ENCODE measurements around the gene MT1X.
A peak's percentile ranks its signal among the peaks of the same experiment; 100 is the strongest.
"Not testable (repeated sequence)": the region's sequence is repeated elsewhere in the genome, so short reads cannot be mapped to it uniquely, and the experiment has no call there.

The MT1X gene

DNA sequence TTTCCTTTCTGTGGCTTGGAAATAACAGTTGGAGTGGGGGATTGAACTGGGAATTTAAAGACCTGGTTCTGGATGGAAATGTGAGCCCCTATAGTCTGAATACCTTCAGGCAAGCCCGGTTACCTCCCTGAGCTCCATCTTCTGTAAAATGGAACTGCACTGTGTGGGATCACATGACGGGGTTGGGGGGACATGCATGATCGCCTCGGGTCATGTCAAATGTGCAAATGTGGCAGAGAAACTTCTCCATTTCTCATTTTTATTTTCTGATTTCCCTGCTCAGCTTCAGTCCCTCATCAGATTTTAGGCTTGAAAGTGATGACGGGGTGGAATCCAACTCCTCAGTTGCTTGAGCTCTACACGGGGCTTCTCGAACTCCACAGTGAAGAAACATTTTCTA lies 29.1 kb upstream of the MT1X start:
- DNase-seq (ENCODE audit: low spot score) = no peak

DNA sequence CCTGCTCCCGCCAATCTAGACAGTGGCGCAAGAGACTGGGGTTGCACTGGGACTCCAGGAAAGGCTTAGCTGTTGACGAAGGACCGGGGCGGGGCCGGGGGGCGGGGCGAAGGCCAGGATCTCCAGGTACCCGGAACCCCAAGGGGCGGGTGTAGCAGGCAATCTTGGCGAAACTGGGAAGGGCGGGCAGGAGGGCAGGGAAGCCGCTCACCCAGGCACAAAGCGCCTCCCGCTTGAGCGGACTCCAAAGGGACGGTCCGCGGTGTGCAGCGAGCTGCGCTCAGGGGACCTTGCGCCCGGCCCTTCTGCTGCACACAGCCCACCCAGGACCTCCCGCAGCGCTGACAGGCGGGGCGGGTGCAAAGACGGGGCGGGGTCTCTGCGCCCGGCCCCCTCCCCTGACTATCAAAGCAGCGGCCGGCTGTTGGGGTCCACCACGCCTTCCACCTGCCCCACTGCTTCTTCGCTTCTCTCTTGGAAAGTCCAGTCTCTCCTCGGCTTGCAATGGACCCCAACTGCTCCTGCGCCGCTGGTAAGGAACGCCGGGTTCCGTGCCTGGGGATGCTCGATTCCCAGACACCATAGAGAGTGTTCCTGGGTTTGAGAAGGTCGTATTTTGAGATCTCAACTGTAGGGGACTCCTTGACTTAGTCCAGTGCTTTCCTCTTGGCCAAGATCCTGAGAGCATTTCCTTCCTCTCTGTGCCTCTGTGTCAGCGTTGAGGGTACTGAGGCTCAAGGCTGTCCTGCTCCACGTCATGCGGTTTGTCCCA lies 24.5 kb upstream of the MT1X start, which contains the start of gene MT1F:
Gene MT1F, plus strand, starts transcription at position 405 of the 772 bp plus-strand sequence. Its CDS starts 100 bp downstream, at position 505.
- peak; percentile 43 for DNase-seq (ENCODE audit: low spot score)

- no peak for DNase-seq (ENCODE audit: low spot score)
These were observed 23.9 kb upstream of the MT1X start for GRCh38 chr16:56658327-56658875.

DNA sequence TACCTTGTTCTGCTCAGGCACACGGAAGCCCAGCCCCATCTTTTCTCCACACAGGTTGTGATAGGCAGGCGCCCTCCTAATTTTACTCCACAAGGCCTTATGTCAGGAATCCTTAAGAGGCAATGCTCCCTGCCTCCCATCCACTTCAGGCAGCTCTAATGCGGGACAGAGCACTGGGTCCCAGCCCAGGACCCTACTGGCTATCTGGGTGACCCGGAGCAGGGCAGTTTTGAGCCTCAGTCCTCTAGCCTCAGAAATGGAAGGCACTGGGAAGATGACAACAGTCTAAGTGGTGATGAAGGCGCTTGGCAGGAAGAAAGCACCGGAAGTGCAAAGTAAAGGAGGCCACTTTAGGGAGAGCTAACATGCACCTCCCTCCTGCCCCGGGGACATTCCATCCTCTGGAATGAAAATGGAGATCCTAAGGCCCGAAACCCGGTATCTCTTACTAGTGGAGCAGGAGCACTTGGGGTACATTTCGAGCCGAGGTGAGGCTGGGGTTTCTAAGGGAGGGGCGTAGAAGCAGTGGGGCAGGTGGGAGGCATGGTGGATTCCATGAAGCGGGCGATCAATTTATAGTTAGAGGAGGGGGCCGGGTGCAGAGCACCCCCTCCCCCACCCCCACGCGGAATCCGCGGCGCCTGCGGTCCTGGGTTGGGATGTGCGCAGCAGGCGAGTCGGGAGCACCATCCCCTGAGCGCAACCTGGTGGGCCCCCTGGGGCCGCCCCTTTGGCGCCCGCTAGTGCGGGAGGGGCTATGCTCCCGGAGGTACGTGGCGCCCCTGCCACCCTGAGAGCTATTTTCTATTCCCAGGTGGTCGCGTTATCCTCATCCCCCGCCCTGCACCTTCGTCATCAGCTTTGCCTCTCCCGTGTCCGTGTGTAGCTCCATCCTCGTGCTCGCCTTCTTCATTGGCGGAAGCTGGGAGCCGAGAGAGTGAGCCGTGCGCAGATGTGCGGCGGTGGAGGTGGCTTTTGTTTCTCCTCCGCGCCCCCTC lies 19.6 kb upstream of the MT1X start:
- DNase-seq (ENCODE audit: low spot score) = no peak

GRCh38 chr16:56664506-56664905 lies 17.8 kb upstream of the MT1X start:
- no peak for DNase-seq (ENCODE audit: low spot score)

- not testable (repeated sequence) for DNase-seq (ENCODE audit: low spot score)
These were observed 16.7 kb upstream of the MT1X start for GRCh38 chr16:56665286-56666261.

DNA sequence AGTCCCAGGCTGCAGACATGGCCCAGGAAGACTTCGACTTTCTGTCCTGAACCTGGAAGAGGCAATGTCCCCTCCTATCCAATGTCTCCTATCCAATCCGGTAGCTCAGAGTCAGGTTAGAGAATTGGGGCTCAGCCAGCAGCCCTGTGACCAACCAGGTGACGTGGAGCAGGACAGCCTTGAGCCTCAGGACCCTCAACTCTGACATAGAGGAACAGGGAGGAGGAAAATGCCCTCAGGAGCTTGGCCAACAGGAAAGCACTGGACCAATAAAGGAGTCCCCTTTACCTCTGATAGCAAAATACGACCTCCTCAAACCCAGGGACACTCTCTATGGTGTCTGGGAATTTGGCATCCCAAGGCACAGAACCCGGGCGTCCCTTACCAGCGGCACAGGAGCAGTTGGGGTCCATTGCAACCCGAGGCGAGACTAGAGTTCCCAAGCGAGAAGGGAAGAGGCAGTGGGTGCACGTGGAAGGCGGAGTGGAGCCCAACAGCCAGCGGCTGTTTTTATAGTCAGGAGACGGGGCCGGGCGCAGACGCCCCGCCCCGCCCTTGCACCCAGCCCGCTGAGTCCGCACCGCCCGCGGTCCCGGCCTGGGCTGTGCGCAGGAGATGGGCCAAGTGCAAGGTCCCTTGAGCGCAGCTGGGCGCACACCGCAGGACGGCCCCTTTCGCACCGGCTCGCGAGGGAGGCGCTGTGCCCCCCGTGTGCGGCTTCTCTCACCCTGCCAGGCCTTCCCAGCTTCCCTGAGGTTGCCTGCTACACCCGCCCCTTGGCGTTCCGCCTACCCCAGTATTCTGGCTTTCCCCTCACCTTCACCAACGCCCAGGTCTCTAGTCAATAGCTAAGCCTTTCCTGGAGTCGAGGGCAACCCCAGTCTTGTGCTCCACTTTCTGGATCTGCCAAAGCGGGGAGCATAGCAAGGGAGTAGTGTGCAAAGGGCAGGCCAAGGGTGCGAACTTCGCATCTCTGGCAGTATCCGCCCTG lies 14.4 kb upstream of the MT1X start, which contains the start of gene MT1G:
Gene MT1G, minus strand, starts transcription at position 485 of the 991 bp plus-strand sequence. Its CDS starts 72 bp downstream, at position 413.
- no peak for DNase-seq (ENCODE audit: low spot score)

GRCh38 chr16:56669005-56669839 lies 13.0 kb upstream of the MT1X start, which contains the start of gene MT1H:
TSS of gene MT1H (plus strand) at chr16:56669814. CDS start at chr16:56669885, 71 bp downstream.
- no peak for DNase-seq (ENCODE audit: low spot score)

DNA sequence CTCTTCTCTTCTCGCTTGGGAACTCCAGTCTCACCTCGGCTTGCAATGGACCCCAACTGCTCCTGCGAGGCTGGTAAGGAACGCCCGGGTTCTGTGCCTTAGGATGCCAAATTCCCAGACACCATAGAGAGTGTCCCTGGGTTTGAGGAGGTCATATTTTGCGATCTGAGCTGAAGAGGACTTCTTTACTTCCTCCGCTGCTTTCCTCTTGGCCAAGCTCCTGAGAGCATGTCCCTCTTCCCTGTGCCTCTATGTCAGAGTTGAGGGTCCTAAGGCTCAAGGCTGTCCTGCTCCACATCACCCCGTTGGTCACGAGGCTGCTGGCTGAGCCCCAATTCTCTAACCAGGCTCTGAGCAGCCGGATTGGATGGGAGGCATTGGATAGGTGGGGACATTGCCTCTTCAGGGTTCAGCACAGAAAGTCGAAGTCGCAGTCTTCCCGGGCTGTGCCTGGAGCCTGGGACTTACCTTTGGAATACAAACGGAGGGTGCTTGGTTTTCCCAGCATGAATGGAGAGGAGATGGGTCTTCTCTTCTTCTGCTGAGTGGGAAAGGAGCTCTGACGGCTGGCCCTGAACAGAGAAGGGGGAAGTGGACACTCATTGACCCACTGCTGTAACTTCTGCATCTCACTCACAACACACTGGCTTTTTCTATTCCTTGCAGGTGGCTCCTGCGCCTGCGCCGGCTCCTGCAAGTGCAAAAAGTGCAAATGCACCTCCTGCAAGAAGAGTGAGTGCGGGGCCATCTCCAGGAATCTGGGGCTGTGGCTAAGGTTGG lies 12.2 kb upstream of the MT1X start:
- DNase-seq (ENCODE audit: low spot score) = no peak

DNA sequence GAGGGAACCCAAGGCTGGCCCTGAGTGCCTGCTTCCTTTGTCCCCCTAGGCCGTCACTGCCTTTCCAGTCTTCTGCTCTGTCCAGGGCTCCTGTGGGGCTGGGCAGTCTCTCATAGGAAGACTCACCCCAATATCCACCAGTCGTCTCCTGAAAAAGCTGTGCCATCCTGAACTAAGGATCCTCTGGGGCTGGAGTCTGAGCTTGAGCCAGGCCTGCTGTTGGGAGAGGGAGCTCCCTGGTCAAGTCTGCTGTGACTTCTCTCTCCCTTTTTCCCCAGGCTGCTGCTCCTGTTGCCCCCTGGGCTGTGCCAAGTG lies 11.7 kb upstream of the MT1X start:
- DNase-seq (ENCODE audit: low spot score) = no peak

DNA sequence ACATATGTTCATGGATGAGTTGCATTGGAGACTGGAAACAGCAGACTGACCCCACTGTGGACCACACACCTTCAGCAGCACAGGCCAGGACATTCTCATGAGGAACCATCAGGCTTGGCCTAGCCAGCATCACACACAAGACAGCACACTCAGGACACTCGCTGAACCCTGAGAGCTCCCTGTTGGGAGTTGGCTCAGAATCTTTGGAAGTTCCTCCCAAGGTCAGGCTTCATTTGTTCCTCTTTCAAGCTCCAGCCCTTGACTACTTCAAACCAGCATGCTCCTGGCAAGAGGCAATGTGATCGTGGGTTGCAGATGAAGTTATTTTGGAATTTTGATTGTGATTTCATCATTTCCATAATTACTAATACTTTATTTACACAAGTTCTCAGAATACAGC lies 10.6 kb upstream of the MT1X start:
- DNase-seq (ENCODE audit: low spot score) = not testable (repeated sequence)

GRCh38 chr16:56672171-56672570 lies 10.1 kb upstream of the MT1X start:
- DNase-seq (ENCODE audit: low spot score) = not testable (repeated sequence)

DNA sequence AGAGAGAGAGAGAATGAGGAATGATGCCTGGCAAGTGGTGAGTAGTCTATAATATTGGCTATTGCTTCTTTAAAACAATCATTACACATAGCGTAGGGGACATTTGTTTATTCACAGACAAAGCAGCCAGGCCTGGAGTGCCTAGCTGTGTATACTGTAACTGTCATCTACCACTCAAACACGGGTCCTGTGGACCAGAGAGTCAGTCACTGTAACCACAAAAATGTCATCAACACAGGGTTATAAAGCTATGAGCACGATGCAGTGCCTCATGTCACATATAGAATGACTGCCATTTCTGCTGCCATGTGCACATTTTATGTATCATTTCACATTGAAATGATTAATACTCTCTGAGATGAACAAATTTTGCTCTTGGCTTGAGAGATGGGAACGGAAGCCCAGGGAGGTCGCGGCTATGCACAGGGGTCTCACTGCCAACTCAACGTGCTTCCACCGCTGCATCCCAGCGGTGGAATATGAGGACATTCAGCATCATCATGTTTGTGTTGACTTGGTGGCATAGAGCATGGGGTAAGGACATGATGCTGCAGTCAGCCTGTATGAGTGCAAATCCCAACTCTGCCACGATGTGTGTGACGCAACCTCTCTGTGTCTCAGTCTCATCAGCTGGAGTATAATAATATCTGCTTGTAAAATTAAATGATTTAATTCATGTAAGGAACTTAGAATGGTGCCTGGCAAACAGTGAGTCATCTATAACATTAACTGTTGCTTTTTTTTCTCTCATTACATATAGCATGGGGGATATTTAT lies 9.3 kb upstream of the MT1X start:
- DNase-seq (ENCODE audit: low spot score) = no peak

DNA sequence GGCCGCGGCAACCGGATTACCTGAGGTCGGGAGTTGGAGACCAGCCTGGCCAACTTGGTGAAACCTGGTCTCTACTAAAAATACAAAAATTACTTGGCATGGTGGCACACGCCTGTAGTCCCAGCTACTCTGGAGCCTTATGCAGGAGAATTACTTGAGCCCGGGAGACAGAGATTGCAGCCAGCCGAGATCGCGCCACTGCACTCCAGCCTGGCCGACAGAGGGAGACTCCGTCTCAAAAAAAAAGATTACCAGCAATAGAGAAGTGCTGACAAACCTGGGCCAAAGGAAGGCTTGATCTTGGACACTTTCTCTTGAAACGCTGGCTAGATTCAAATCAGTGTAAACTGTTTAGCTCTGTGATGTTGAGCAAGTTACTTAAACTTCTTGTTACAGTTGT lies 8.3 kb upstream of the MT1X start:
- no peak for DNase-seq (ENCODE audit: low spot score)

DNA sequence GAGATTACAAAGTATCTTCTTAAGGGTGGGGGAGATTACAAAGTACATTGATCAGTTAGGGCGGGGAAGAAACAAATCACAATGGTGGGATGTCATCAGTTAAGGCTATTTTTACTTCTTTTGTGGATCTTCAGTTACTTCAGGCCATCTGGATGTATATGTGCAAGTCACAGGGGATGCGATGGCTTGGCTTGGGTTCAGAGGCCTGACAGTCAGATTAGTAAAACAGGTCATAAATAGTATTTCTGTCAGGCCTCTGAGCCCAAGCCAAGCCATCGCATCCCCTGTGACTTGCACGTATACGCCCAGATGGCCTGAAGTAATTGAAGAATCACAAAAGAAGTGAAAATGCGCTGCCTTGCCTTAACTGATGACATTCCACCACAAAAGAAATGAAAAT lies 7.7 kb upstream of the MT1X start:
- not testable (repeated sequence) for DNase-seq (ENCODE audit: low spot score)

GRCh38 chr16:56675685-56676210 lies 6.5 kb upstream of the MT1X start:
- DNase-seq (ENCODE audit: low spot score) = no peak

GRCh38 chr16:56677474-56677873 lies 4.8 kb upstream of the MT1X start:
- DNase-seq (ENCODE audit: low spot score) = no peak

Data from pons (tissue), 1 donor.